ENCODE measurements around the gene GNB5. TPM values are rescaled to one million over a fixed set of nuclear protein-coding genes. Genes with fewer than 3 reads are reported as not detected.
"Not testable (repeated sequence)": the region's sequence is repeated elsewhere in the genome, so short reads cannot be mapped to it uniquely, and the experiment has no call there.

GNB5 gene
- total RNA-seq, 1 donor = 55.5 TPM

GRCh38 chr15:52165494-52166131 lies 25.6 kb downstream of the GNB5 start:
- H3K4me1 ChIP-seq (ENCODE audit: insufficient read depth, low read length); H3K27me3 ChIP-seq (ENCODE audit: insufficient read depth, low read length); H3K9me3 ChIP-seq (ENCODE audit: low read depth, low read length); H3K4me3 ChIP-seq (ENCODE audit: low read length): not testable (repeated sequence)

- Histone ChIP-seq H3K27me3 (ENCODE audit: insufficient read depth, low read length) (no peaks in the 10 kb centered on the region), H3K4me1 (ENCODE audit: insufficient read depth, low read length) (no peaks in the 10 kb centered on the region), H3K9me3 (ENCODE audit: low read depth, low read length) (no peaks in the 10 kb centered on the region), H3K4me3 (ENCODE audit: low read length) (no peak overlapping the region)
Observed at GRCh38 chr15:52164631-52165265, 26.4 kb downstream of the GNB5 start.

- Histone ChIP-seq H3K9me3 (ENCODE audit: low read depth, low read length) (no peaks in the 10 kb centered on the region), H3K27me3 (ENCODE audit: insufficient read depth, low read length) (no peaks in the 10 kb centered on the region), H3K4me1 (ENCODE audit: insufficient read depth, low read length) (no peaks in the 10 kb centered on the region), H3K4me3 (ENCODE audit: low read length) (no peak overlapping the region)
Observed at GRCh38 chr15:52163321-52164190, 27.6 kb downstream of the GNB5 start.

GRCh38 chr15:52162876-52163275 lies 28.3 kb downstream of the GNB5 start:
- Histone ChIP-seq H3K27me3 (ENCODE audit: insufficient read depth, low read length) (no peaks in the 10 kb centered on the region), H3K4me1 (ENCODE audit: insufficient read depth, low read length) (no peaks in the 10 kb centered on the region), H3K4me3 (ENCODE audit: low read length) (no peak overlapping the region), H3K9me3 (ENCODE audit: low read depth, low read length) (no peaks in the 10 kb centered on the region)

DNA sequence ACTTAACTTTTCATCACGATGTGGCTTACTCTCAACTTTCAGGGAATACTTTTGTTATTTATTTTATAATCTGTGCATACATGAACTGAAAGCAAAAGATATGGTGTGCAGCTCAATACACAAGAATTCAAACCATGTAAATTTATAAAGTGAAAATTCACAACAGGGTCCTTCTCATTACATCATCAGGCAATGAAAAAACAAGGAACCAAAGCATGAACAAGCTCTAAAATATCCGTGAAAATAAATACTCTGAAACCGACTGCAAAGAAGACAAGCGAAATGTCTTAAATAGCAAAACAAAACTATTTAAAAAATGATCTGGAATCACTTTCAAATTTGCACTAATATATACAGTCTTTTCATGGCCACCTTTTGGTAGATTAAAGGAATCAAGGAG lies 28.9 kb downstream of the GNB5 start:
- Histone ChIP-seq H3K9me3 (ENCODE audit: low read depth, low read length) (no peaks in the 10 kb centered on the region), H3K4me1 (ENCODE audit: insufficient read depth, low read length) (no peaks in the 10 kb centered on the region), H3K4me3 (ENCODE audit: low read length) (no peak overlapping the region), H3K27me3 (ENCODE audit: insufficient read depth, low read length) (no peaks in the 10 kb centered on the region)

- Histone ChIP-seq H3K9me3 (ENCODE audit: low read depth, low read length) (no peaks in the 10 kb centered on the region), H3K4me3 (ENCODE audit: low read length) (no peak overlapping the region), H3K27me3 (ENCODE audit: insufficient read depth, low read length) (no peaks in the 10 kb centered on the region), H3K4me1 (ENCODE audit: insufficient read depth, low read length) (no peaks in the 10 kb centered on the region)
Observed at GRCh38 chr15:52161406-52161966, 29.7 kb downstream of the GNB5 start.

- H3K9me3 ChIP-seq (ENCODE audit: low read depth, low read length) = no peaks in the 10 kb centered on the region
- H3K27me3 ChIP-seq (ENCODE audit: insufficient read depth, low read length) = no peaks in the 10 kb centered on the region
- H3K4me1 ChIP-seq (ENCODE audit: insufficient read depth, low read length) = no peaks in the 10 kb centered on the region
- H3K4me3 ChIP-seq (ENCODE audit: low read length) = no peak overlapping the region
Observed at GRCh38 chr15:52159645-52160044, 31.5 kb downstream of the GNB5 start.

GRCh38 chr15:52158084-52158765 lies 33.0 kb downstream of the GNB5 start:
- Histone ChIP-seq H3K9me3 (ENCODE audit: low read depth, low read length) (no peaks in the 10 kb centered on the region), H3K4me1 (ENCODE audit: insufficient read depth, low read length) (no peaks in the 10 kb centered on the region), H3K4me3 (ENCODE audit: low read length) (no peak overlapping the region), H3K27me3 (ENCODE audit: insufficient read depth, low read length) (no peaks in the 10 kb centered on the region)

DNA sequence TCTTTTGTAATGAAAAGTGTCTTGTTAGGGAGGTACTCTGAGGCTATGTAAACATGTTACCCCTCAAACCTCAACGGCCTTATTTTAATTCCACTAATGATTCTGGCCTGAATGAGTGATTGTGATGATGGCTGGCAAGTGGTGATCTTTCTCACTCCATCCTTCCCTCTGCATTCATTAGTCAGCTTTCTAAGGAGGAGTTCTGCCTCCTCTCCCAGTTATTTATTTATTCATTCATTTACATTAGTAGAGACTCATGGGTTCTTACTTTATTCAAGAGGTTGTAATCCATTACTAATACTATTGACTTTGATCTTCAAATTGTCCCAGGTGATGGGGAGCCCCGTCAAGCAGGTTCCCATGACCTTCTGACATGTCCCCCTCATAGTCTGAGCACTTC lies 35.3 kb downstream of the GNB5 start:
- no peaks in the 10 kb centered on the region for H3K4me1 ChIP-seq (ENCODE audit: insufficient read depth, low read length)
- H3K27me3 ChIP-seq (ENCODE audit: insufficient read depth, low read length) = no peaks in the 10 kb centered on the region
- no peaks in the 10 kb centered on the region for H3K9me3 ChIP-seq (ENCODE audit: low read depth, low read length)
- H3K4me3 ChIP-seq (ENCODE audit: low read length) = no peak overlapping the region

GRCh38 chr15:52154896-52155865 lies 36.0 kb downstream of the GNB5 start:
- Histone ChIP-seq H3K4me3 (ENCODE audit: low read length) (no peak overlapping the region), H3K27me3 (ENCODE audit: insufficient read depth, low read length) (no peaks in the 10 kb centered on the region), H3K9me3 (ENCODE audit: low read depth, low read length) (no peaks in the 10 kb centered on the region), H3K4me1 (ENCODE audit: insufficient read depth, low read length) (no peaks in the 10 kb centered on the region)

GRCh38 chr15:52153900-52154895 lies 37.0 kb downstream of the GNB5 start:
- no peak overlapping the region for H3K4me3 ChIP-seq (ENCODE audit: low read length)
- no peaks in the 10 kb centered on the region for H3K4me1 ChIP-seq (ENCODE audit: insufficient read depth, low read length)
- H3K9me3 ChIP-seq (ENCODE audit: low read depth, low read length) = no peaks in the 10 kb centered on the region
- no peaks in the 10 kb centered on the region for H3K27me3 ChIP-seq (ENCODE audit: insufficient read depth, low read length)

DNA sequence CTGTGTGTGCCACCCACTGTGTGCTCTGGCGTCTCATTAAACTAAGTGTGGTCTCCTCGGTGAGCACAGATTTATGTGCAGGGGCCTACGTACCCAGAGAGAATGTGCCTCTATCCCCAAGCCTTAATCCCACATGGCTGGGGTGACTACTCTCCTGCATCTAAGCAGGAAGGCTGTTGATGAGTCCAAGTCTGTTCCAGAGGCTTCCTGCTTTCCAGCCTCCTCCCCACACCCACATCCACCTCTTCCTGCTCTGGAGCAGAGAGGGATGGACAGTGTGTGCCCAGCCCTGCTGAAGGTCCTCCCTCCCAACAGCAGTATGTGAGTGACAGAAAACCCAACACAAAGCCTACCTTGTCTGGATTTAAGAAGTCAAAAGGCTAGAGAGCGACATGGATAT lies 39.8 kb downstream of the GNB5 start:
- Histone ChIP-seq H3K9me3 (ENCODE audit: low read depth, low read length) (no peaks in the 10 kb centered on the region), H3K4me1 (ENCODE audit: insufficient read depth, low read length) (no peaks in the 10 kb centered on the region), H3K27me3 (ENCODE audit: insufficient read depth, low read length) (no peaks in the 10 kb centered on the region), H3K4me3 (ENCODE audit: low read length) (no peak overlapping the region)

- no peaks in the 10 kb centered on the region for H3K9me3 ChIP-seq (ENCODE audit: low read depth, low read length)
- no peaks in the 10 kb centered on the region for H3K4me1 ChIP-seq (ENCODE audit: insufficient read depth, low read length)
- no peaks in the 10 kb centered on the region for H3K27me3 ChIP-seq (ENCODE audit: insufficient read depth, low read length)
- no peak overlapping the region for H3K4me3 ChIP-seq (ENCODE audit: low read length)
Observed at GRCh38 chr15:52150871-52151270, 40.3 kb downstream of the GNB5 start.

Data from mononuclear cell (primary cell).